ENCODE measurements around the gene LIPH.

LIPH gene

DNA sequence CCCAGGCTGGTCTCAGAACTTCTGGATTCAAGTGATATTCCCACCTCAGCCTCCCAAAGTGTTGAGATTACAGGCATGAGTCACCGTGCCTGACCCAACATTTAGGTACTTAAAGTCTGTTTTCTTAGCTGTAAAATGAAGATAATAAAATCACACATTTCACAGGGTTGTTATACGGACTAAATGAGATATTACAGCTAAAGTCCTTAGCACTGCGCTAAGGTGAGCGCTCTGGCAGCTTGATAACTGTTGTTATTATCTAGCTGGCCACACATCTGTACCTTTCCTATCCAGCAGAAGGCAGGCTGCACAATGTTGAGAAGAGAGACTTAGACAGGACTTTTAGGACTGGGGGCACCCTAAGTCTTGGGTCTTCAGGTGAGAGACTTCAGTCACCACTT is 2.7 kb upstream of the LIPH start:
- Histone ChIP-seq H3K4me3 (ENCODE audit: low read depth, low read length) (no peak overlapping the region), H3K27me3 (no peaks in the 10 kb centered on the region), H3K4me1 (no peaks in the 10 kb centered on the region), H3K9me3 (no peaks in the 10 kb centered on the region), H3K36me3 (no peaks in the 10 kb centered on the region)
- TF ChIP-seq, protein P1, sequence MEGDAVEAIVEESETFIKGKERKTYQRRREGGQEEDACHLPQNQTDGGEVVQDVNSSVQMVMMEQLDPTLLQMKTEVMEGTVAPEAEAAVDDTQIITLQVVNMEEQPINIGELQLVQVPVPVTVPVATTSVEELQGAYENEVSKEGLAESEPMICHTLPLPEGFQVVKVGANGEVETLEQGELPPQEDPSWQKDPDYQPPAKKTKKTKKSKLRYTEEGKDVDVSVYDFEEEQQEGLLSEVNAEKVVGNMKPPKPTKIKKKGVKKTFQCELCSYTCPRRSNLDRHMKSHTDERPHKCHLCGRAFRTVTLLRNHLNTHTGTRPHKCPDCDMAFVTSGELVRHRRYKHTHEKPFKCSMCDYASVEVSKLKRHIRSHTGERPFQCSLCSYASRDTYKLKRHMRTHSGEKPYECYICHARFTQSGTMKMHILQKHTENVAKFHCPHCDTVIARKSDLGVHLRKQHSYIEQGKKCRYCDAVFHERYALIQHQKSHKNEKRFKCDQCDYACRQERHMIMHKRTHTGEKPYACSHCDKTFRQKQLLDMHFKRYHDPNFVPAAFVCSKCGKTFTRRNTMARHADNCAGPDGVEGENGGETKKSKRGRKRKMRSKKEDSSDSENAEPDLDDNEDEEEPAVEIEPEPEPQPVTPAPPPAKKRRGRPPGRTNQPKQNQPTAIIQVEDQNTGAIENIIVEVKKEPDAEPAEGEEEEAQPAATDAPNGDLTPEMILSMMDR (IDR thresholded peaks at IDR 0.05; ENCODE audit: low read depth, low read length) = no peak
- no peak for DNase-seq

DNA sequence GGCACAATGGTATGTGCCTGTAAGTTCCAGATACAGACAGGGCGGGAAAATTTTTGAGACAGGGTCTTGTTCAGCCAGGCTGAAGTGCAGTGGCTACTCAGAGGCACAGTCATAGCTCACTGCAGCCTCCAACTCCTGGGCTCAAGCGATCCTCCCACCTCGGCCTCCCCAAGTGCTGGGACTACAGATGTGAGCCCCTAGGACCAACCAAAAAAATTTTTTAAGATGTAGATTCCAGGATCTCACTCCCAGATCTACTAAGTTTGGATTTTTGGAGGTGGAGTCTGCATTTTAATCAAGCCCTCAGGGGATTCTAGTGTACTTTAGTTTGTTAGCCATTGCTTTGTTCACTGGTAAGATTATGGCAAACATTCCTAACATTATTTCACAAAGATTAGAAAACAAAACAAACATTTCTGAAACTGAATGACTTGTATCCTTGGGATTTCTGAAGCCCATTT is 2.7 kb downstream of the LIPH start:
- Histone ChIP-seq H3K4me3 (ENCODE audit: low read depth, low read length) (no peak overlapping the region), H3K4me1 (peaks cover 3% of the 10 kb centered on the region; the same call in 1 of the 2 replicates), H3K9me3 (no peaks in the 10 kb centered on the region), H3K36me3 (no peaks in the 10 kb centered on the region), H3K27me3 (no peaks in the 10 kb centered on the region)
- DNase-seq = no peak
- TF ChIP-seq, protein P1 (IDR thresholded peaks at IDR 0.05; ENCODE audit: low read depth, low read length) = no peak

DNA sequence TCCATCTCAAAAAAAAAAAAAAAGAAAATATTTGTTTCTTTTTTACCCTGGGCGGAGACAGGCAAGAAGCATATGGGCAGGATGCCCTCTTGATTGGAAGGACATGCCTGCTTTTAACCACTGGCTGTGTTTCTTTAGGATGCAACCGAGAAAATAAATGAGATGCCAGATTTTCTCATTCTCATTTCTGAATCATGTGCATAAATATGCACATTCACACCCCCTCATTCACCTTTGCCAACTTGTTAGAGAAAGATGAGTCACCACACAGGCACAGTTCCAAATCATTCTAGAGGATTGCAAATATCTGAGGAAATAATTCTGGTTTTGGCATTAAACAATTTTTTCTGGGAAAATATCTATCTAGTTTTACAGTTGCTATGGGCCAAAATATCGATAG is 3.3 kb downstream of the LIPH start:
- DNase-seq = no peak
- Histone ChIP-seq H3K9me3 (no peaks in the 10 kb centered on the region), H3K4me1 (peaks cover 3% of the 10 kb centered on the region; the same call in 1 of the 2 replicates), H3K4me3 (ENCODE audit: low read depth, low read length) (no peak overlapping the region), H3K27me3 (no peaks in the 10 kb centered on the region), H3K36me3 (no peaks in the 10 kb centered on the region)
- TF ChIP-seq, protein P1 (IDR thresholded peaks at IDR 0.05; ENCODE audit: low read depth, low read length) = no peak

DNA sequence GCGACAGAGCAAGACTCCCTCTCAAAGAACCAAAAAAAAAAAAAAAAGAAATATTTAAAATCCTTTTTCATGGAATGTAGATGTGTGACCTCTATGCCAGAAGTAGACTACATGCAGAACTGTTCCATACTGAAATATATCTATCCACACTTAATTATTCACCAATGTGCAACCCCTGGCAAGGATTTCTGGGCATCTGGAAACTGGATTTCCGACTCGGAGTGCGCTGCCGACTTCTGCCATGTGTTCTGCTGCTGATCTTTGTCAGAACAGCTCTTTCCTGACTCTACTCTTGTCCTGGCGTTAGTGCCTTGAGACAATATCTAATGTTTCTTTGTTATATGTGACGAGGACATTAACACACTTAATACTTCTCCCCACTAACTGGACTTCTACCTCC is 11.7 kb downstream of the LIPH start:
- no peaks in the 10 kb centered on the region for H3K27me3 ChIP-seq

DNA sequence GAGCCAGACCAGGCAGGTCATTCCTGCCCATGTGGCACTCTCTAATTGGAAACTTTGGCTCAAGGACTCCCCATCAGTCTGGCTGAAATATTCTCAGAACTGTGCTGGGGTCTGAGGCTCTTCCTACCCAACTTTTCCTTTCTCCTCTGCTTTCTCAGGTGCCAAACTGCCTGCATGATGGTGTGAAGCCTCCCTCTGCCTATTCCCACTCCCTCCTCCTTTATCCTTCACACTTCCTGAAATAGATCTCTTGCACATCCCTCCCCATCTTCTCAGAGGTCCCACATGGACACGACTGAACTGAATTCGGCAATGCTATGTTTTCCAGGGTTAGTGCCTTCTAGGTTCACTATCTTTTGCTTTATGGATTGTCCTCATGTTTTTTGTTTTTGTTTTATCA is 12.5 kb downstream of the LIPH start:
- TF ChIP-seq, protein P1 (IDR thresholded peaks at IDR 0.05; ENCODE audit: low read depth, low read length) = no peak
- Histone ChIP-seq H3K4me3 (ENCODE audit: low read depth, low read length) (no peak overlapping the region), H3K36me3 (no peaks in the 10 kb centered on the region), H3K27me3 (no peaks in the 10 kb centered on the region), H3K9me3 (no peaks in the 10 kb centered on the region), H3K4me1 (no peaks in the 10 kb centered on the region)
- DNase-seq = no peak

More for the DNA sequence above, 11.7 kb downstream of the LIPH start:
- no peaks in the 10 kb centered on the region for H3K36me3 ChIP-seq
- no peaks in the 10 kb centered on the region for H3K9me3 ChIP-seq
- TF ChIP-seq, protein P1 (IDR thresholded peaks at IDR 0.05; ENCODE audit: low read depth, low read length) = no peak
- no peak for DNase-seq
- no peak overlapping the region for H3K4me3 ChIP-seq (ENCODE audit: low read depth, low read length)
- peaks cover 3% of the 10 kb centered on the region; the same call in 1 of the 2 replicates for H3K4me1 ChIP-seq

DNA sequence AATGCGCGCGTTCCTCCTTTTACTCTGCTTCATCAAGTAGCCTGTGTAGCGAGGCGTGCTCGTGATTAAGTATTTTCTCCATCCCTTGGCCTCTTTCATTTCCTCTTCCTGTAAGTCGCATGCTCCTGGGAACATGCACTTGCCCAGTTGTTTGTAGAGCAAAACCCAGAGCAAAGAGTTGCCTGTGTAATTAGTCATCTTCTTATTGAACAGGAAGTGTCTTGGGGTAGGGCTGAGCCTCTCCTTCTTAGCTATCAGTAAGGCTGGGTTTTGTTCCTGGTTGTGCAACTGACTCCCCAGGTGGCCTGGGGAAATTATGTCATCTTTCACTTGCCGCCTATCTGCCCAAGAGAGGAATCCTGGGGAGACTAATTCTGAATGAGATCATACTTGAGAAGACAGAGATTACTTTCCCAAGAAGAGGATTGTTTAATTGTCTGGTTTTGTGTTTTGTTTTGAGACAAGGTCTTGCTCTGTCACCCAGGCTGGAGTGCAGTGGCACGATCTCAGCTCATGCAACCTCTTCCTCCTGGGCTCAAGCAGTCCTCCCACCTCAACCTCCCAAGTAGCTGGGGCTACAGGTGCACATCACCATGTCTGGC is 14.9 kb downstream of the LIPH start:
- no peak for DNase-seq
- TF ChIP-seq, protein P1 (IDR thresholded peaks at IDR 0.05; ENCODE audit: low read depth, low read length) = no peak
- H3K4me3 ChIP-seq (ENCODE audit: low read depth, low read length) = no peak overlapping the region
- no peaks in the 10 kb centered on the region for H3K4me1 ChIP-seq
- no peaks in the 10 kb centered on the region for H3K36me3 ChIP-seq
- no peaks in the 10 kb centered on the region for H3K27me3 ChIP-seq
- H3K9me3 ChIP-seq = no peaks in the 10 kb centered on the region

Measured in BE2C (cell line).